ENCODE results near the gene LSS. TPM values are rescaled to one million over a fixed set of nuclear protein-coding genes. Genes with fewer than 3 reads are reported as not detected.

LSS gene
- total RNA-seq, 2 experiments from 2014 or later: 30.4 TPM

- CTCF ChIA-PET: no interaction called here
- H3K4me1 ChIP-seq (ENCODE audit: insufficient read depth, low read length): peaks cover 12% of the 10 kb centered on the region
- intact Hi-C loops (cut with DNase I, micrococcal nuclease): loop anchor here in 1 of 2 experiments (5.0 to 10.0 kb wide), 3 partner anchors 88 to 167 kb away; partner anchors contain the start of genes LSS, MCM3AP and YBEY
- H3K4me3 Mint-ChIP-seq: no peak overlapping the region
- peaks cover 0 to 3% of the 10 kb centered on the region in 2 experiments for H3K27me3 ChIP-seq (ENCODE audit: control insufficient read depth in 1 of 2, insufficient read depth in 2 of 2, low read length in 2 of 2)
- peaks cover 8% of the 10 kb centered on the region for H3K4me1 Mint-ChIP-seq (ENCODE audit: low read depth)
- H3K36me3 Mint-ChIP-seq (ENCODE audit: low read depth): no peaks in the 10 kb centered on the region
- no peaks in the 10 kb centered on the region for H3K9me3 Mint-ChIP-seq
- TF ChIP-seq CTCF (IDR thresholded peaks at IDR 0.05): no peak
- no peak overlapping the region for H3K27ac Mint-ChIP-seq
- H3K27ac ChIP-seq (ENCODE audit: low read depth in 1 of 2, low read length in 2 of 2): no peak overlapping the region
- H3K36me3 ChIP-seq (ENCODE audit: insufficient read depth, low read length): no peaks in the 10 kb centered on the region
- H3K27me3 Mint-ChIP-seq: peaks cover 4% of the 10 kb centered on the region
- no peak overlapping the region for H3K4me3 ChIP-seq (ENCODE audit: low read length)
- no peak for DNase-seq
- peaks cover 0 to 5% of the 10 kb centered on the region in 2 experiments for H3K9me3 ChIP-seq (ENCODE audit: control insufficient read depth in 1 of 2, insufficient read depth in 1 of 2, low read length in 2 of 2)
- POLR2A ChIA-PET: no interaction called here
- ATAC-seq (ENCODE audit: poor library complexity): no peak
Measured at GRCh38 chr21:46139686-46140085, 88.9 kb downstream of the LSS start.

- Histone ChIP-seq H3K27ac (ENCODE audit: low read depth in 1 of 2, low read length in 2 of 2) (no peak overlapping the region), H3K4me3 (ENCODE audit: low read length) (no peak overlapping the region), H3K4me1 (ENCODE audit: insufficient read depth, low read length) (peaks cover 7% of the 10 kb centered on the region), H3K36me3 (ENCODE audit: insufficient read depth, low read length) (no peaks in the 10 kb centered on the region), H3K9me3 (ENCODE audit: control insufficient read depth in 1 of 2, insufficient read depth in 1 of 2, low read length in 2 of 2) (peaks cover 0 to 5% of the 10 kb centered on the region in 2 experiments), H3K27me3 (ENCODE audit: control insufficient read depth in 1 of 2, insufficient read depth in 2 of 2, low read length in 2 of 2) (peaks cover 0 to 3% of the 10 kb centered on the region in 2 experiments)
- ChIA-PET POLR2A (no interaction called here), CTCF (no interaction called here)
- TF ChIP-seq CTCF (IDR thresholded peaks at IDR 0.05): no peak
- no peak for DNase-seq
- Mint-ChIP-seq H3K36me3 (ENCODE audit: low read depth) (no peaks in the 10 kb centered on the region), H3K4me1 (ENCODE audit: low read depth) (peaks cover 2% of the 10 kb centered on the region), H3K27me3 (peaks cover 4% of the 10 kb centered on the region), H3K4me3 (no peak overlapping the region), H3K9me3 (no peaks in the 10 kb centered on the region), H3K27ac (no peak overlapping the region)
- no peak for ATAC-seq (ENCODE audit: poor library complexity)
- intact Hi-C loops (cut with DNase I, micrococcal nuclease): no loop called here
Measured at GRCh38 chr21:46138383-46138970, 90.1 kb downstream of the LSS start.

Other genes with a start within 250 kb of the LSS start
- gene COL6A1, start 247.0 kb downstream of the LSS start, total RNA-seq: 1 to 10 TPM; 8.0 to 8.5 TPM
- 10 to 100 TPM; 24.1 to 26.4 TPM for gene COL6A2, start 130.7 kb downstream of the LSS start, total RNA-seq
- gene FTCD, start 73.2 kb downstream of the LSS start, total RNA-seq: under 1 TPM; 0.17 to 0.44 TPM
- 1 to 10 TPM; 2.8 to 3.0 TPM for gene SPATC1L, start 44.3 kb downstream of the LSS start, total RNA-seq
- 10 to 100 TPM; 94.3 to 96.5 TPM for gene MCM3AP, start 56.8 kb upstream of the LSS start, total RNA-seq
- gene YBEY, start 57.6 kb upstream of the LSS start, total RNA-seq: 10 to 100 TPM; 10.6 to 14.8 TPM
- gene C21orf58, start 95.1 kb upstream of the LSS start, total RNA-seq: 1 to 10 TPM; 2.0 to 2.8 TPM
- 10 to 100 TPM; 54.4 to 55.5 TPM for gene PCNT, start 95.4 kb upstream of the LSS start, total RNA-seq
- gene DIP2A, start 230.1 kb upstream of the LSS start, total RNA-seq: 10 to 100 TPM; 61.2 to 66.1 TPM